Fibroblast of skin of left biceps (primary cell): ENCODE results near the gene GMNN.
A peak's percentile ranks its signal among the peaks of the same experiment; 100 is the strongest.
"Not testable (repeated sequence)": the region's sequence is repeated elsewhere in the genome, so short reads cannot be mapped to it uniquely, and the experiment has no call there.

ENCODE experiments used
- DNase-seq, 2 experiments: peaks; one replicate each; pipeline ENCODE4 v3.0.0-alpha.2; 2013; ENCODE audit warnings: low read depth in 2 of 2

GMNN gene

GRCh38 chr6:24761851-24762250 is 12.9 kb upstream of the GMNN start:
- no peak for DNase-seq

GRCh38 chr6:24763578-24763977 is 11.2 kb upstream of the GMNN start:
- DNase-seq: no peak

- DNase-seq: not testable (repeated sequence)
Observed at GRCh38 chr6:24764833-24765828, 9.6 kb upstream of the GMNN start.

GRCh38 chr6:24765968-24766367 is 8.8 kb upstream of the GMNN start:
- not testable (repeated sequence) for DNase-seq

- DNase-seq: no peak
Observed at GRCh38 chr6:24766680-24767462, 7.9 kb upstream of the GMNN start.

- peak; percentile 60 to 65 for DNase-seq
Observed at GRCh38 chr6:24768361-24768760, 6.4 kb upstream of the GMNN start.

- peak in 1 of 2 experiments; percentile 17 for DNase-seq
Observed at GRCh38 chr6:24775520-24776058, 852 bp downstream of the GMNN start.

- no peak for DNase-seq
Observed at GRCh38 chr6:24777227-24777626, 2.5 kb downstream of the GMNN start.

- no peak for DNase-seq
Observed at GRCh38 chr6:24778121-24778520, 3.4 kb downstream of the GMNN start.

- no peak for DNase-seq
Observed at GRCh38 chr6:24778878-24779277, 4.1 kb downstream of the GMNN start.

GRCh38 chr6:24779416-24780016 is 4.8 kb downstream of the GMNN start:
- DNase-seq: no peak

GRCh38 chr6:24780206-24780605 is 5.5 kb downstream of the GMNN start:
- DNase-seq: no peak

- no peak for DNase-seq
Observed at GRCh38 chr6:24788031-24788665, 13.4 kb downstream of the GMNN start.

- DNase-seq: peak; percentile 42 to 49
Observed at GRCh38 chr6:24795106-24795505, 20.4 kb downstream of the GMNN start.

GRCh38 chr6:24796616-24797290 is 22.0 kb downstream of the GMNN start:
- DNase-seq: no peak

- no peak for DNase-seq
Observed at GRCh38 chr6:24797596-24798216, 23.0 kb downstream of the GMNN start.

GRCh38 chr6:24798740-24799540 is 24.2 kb downstream of the GMNN start, which contains the start of gene ARMH2:
TSS of gene ARMH2 (minus strand) at chr6:24798917. CDS start at chr6:24798857, 60 bp downstream.
- DNase-seq: no peak

GRCh38 chr6:24799541-24799915 is 24.8 kb downstream of the GMNN start:
- no peak for DNase-seq

GRCh38 chr6:24802271-24803059 is 27.7 kb downstream of the GMNN start:
- DNase-seq: no peak
